Kidney tubule cell (primary cell): ENCODE data around the gene GET3.

ENCODE experiments used
- DNase-seq: peaks from one replicate; pipeline ENCODE4 v3.0.0-alpha.2; 2018; ENCODE audit warnings: low spot score

The GET3 gene

DNA sequence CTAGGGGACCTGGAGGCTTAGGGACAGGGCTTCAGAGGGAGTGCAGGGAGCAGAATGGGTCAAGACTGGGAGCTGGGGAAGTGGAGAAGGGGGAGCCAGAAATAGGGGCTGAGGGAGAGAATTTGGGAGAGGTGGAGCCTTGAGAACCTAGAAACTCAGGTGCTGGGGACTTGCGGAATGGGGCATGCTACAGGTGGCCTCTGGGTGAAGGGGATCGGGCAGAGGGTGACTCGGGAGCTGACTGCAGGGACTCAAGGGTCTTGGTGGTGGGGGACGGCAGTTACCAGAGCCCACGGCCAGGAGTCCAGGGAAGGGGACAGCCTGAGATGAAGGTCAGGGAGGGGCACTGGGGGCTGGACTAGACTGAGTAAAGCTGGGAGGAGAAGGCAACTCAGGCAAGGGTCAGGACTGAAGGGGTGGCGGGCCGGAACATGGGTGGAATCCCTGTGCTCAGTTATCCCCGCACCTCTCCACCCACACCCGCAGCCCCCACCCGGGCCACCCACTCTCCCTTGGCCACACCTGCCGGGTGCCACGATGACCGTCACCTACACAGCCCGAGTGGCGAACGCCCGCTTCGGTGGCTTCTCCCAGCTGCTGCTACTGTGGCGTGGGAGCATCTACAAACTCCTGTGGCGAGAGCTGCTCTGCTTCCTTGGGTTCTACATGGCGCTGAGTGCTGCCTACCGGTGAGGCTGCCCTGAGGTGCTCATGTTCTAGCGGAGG is 14.9 kb downstream of the GET3 start:
- no peak for DNase-seq

DNA sequence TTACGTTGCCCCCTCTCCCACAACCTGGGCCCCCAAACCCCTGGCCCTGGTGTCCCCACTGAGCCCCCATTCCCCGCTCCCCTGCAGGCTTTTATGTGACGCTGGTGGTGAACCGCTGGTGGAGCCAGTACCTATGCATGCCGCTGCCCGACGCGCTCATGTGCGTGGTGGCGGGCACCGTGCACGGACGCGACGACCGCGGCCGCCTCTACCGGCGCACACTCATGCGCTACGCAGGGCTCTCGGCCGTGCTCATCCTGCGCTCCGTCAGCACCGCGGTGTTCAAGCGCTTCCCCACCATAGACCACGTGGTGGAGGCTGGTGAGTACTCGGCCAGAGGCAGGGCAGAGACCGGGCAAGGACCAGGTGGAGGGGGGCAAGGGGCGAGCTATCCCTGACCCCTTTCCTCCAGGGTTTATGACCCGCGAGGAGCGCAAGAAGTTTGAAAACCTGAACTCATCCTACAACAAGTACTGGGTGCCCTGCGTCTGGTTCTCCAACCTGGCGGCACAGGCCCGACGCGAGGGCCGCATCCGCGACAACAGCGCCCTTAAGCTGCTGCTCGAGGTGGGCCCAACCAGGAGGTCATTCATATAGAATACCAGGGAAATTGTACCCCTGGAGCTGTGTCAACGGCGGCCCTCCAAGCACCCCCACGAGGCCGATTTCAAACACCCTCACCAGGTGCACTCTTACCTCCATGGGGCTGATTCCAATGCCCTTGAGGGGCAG is 17.3 kb downstream of the GET3 start:
- no peak for DNase-seq

DNA sequence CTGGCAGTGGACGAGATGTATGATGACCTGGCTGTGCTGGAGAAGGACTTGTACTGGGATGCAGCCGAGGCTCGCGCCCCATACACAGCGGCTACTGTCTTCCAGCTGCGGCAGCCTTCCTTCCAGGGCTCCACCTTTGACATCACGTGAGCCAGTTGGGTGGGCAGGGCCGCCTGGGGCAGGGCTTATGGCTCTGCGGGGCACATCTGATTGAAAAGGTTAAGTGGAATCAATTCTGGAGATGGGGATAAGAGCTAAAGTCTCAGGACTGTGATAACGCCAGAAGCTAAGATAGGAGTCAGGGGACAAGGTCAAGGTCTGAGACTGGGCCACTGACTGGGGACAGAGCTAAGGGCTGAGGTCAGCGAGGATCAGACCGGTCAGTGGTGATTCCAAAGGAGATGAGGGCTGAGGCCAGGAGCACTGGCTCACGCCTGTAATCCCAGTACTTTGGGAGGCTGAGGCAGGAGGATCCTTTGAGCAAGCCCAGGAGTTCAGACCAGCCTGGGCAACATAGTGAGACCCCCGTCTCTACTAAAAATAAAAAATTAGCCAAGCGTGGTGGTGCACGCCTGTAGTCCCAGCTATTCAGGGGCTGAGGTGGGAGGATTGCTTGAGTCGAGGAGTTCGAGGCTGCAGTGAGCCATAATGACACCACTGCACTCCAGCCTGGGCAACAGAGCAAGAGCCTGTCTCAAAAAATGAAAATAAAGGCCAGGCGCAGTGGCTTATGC is 19.0 kb downstream of the GET3 start:
- DNase-seq, result no peak

DNA sequence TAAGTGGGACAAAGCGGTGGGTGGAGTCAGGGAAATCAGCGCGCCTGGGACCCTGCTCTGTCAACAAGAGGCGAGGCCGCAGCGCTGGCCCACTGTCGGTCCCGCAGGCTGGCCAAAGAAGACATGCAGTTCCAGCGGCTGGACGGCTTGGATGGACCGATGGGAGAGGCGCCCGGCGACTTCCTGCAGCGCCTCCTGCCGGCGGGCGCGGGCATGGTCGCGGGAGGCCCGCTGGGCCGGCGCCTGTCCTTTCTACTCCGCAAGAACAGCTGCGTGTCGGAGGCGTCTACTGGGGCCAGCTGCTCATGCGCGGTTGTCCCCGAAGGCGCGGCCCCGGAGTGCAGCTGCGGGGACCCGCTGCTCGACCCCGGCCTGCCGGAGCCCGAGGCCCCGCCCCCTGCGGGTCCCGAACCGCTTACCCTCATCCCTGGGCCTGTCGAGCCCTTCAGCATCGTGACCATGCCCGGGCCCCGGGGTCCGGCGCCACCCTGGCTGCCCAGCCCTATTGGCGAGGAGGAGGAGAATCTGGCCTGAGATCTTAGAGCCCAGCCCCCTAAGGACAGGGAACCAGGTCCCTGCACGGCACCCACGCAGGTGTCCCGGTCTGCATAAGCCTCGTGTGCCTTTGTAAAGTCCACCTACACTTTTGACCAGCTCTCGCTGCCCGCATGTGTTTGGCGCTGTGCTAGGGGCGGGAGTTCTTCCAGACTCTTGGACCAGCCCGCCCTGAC is 20.4 kb downstream of the GET3 start:
- DNase-seq, result peak; percentile 74

DNA sequence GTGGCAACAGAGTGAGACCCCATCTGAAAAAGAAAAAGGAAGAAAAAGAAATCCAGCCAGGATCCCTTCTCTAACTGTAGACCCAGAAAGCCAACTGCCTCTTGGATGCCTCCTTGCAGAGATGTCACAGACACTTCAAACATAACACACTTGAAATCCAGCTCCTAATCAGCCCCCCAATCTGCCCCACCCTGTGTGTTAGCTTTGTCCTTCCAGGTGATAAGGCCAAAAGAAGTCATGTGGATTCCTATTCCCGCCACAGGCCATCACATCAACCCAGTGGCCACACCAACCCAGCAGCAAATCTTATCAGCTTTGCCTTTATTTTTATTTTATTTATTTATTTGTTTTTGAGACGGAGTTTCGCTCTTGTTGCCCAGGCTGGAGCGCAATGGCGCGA is 22.4 kb downstream of the GET3 start:
- no peak for DNase-seq

DNA sequence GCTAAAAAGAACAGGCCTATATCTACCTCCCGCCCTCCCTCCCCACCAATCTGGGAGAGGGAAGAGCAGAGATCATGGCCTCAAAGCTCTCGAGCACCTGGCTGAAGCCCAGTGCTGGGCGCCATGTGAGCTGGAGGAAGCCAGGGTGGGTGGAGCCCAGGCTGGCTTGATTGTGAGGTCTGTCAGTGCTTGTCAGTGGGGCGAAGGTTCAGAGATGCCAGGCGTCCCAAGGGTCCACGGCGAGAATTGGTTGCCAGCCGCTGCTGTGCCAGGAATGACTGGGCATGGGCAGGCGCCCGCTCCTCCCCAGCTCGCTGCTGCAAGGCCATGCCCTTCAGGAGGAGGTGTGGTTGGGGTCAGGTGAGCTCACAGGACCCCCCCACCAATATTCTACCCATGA is 25.8 kb downstream of the GET3 start:
- DNase-seq, result no peak

DNA sequence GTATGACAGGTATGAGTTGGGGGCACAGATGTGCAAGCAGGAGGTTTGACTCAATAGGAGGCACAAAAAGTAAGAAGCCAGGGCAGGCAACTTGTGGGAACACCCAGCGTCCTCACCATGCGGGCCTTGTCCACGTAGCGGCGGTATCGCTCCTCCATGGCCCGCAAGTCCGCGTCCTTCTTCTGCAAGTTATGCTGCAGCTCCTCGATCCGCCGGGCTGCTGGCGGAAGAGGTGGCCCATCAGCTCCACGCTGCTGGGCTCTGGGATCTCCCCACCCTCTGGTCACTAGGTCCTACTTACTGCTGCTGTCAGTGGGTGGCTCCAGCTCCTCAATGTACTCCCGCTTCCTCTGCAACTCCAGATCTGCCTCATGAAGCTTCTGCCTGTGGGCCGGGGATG is 27.4 kb downstream of the GET3 start:
- no peak for DNase-seq

DNA sequence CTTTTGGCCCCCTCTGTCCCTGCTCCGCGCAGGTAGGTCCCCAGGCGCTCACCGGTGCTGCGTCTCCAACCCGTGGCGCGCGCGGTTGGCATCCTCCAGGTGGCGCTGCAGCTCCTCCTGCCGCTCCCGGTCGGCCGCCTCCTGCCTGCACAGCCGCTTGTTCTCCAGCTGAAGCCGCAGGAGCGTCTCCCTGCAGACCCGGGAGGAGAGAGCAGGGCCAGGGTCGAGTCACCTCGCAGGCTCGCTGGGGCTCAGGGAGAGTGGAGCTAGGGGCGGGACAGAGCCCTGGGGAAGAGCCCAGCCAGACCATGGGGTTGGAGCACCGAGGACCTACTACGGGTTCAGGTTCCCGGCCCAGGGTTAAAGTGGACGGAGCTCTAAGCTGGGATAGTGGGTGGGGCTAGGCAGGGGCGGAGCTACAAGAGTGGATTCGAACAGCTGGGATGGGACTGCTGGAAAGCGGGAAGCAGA is 28.8 kb downstream of the GET3 start:
- DNase-seq, result no peak

DNA sequence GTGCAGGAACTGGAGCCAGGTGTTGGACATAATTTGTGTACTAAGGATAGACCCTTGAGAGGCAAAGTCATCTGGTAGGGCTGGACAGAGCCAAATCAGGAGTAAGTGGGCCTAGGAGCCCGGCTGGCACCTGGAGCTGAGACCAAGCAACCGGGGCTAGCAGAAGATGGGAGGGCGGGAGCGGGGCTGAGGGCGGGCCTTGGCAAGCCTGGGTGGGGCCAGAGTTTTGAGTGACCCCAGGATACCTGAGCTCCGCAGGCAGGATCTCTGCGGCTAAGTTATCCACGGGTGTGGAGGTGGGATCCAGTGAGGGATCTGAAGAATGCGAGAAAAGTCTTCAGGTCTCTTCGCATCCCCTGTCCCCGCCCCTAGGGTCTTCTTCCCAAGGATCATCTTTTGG is 29.9 kb downstream of the GET3 start:
- DNase-seq, result no peak

DNA sequence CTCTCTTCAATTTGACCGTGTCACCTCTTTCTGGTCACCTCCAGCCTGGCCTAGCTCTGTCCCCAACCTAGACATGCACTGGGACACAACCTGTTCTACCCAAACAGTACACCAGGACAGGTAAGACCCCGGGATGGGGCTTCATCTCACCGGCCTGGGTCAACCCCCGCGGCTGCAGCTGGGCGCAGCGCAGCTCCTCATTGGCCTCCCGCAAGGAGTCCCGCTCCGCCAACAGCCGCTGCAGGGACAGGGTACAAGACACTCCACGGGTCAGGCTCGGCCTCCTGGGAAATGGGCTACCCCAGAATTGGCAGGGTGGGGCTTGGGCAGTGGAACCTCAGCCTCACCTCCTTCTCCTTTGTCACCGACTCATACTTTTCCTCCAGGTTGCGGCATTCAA is 30.4 kb downstream of the GET3 start:
- no peak for DNase-seq

DNA sequence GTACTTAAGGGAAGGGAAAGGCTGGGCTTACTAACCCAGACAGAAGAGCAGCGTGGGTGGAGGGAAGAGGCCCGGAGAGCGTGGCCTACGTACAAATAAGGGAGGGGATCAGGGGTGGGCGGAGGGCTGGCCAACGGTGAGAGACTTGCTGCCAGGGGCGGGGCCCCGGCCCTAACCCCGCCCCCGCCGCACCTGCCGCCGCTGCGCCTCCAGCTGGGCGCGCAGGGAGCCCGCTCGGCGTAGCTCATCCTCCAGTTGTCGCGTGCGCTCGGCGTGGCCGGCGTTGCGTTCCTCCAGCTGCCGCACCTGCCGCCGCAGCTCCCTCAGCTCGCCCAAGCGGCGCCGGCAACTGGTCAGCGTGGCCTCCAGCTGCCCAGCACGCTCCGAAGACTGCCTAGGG is 32.4 kb downstream of the GET3 start:
- DNase-seq, result no peak

DNA sequence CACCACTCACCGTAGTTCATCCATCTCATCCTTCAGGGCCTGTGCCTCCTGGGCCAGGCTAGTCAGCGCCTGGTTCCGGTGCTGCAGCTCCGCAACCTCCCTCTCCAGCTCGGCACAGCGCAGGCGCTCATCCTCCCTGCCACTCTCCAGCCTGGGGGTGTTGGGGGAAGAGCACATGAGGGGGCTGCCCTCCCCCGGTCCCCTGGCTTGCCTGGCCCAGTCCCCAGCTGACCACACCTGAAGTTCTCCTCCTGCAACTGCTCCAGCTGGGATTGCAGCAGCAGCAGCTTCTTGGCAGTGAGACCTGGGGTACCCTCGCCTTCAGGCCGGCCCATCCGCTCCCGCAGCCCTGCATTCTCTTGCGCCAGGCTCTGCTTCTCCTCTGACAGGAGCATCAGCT is 33.6 kb downstream of the GET3 start:
- DNase-seq, result no peak

DNA sequence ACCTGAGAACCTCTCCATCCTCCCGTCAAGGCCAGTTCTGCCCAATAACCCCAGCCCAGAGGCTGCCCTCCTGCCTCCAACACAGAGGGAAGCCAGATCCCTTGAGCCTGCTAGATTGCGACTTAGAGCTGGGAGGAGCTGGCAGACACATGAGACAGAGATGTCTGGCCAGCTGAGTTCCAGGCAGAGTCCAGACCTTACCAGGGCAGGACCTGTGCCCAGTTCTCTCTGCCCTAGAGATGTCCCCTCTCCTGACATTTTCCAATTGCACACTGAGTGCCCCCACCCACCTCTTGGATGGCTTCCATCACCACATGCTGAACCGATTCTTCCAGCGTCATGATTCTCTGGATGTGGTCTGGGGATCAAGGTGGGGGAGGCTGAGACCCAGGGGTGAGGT is 35.0 kb downstream of the GET3 start:
- DNase-seq, result no peak

DNA sequence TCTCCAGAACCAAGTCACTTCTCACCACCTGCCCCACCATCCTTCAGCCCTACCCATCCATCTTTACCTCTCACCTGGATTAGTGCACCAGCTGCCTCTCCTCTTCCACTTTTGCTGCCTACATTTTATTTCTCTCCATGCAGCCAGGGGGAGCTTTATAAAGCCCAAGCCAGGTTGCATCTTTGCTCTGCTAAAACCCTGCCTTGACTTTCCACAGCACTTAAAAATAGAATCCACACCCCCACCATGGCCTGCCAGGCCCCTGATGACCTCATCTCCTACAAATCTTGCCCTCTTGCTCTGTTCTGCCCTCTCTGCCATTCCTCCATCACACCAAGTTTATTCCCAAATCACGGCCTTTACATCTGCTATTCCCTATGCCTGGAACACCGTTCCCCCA is 36.3 kb downstream of the GET3 start:
- peak; percentile 46 for DNase-seq

DNA sequence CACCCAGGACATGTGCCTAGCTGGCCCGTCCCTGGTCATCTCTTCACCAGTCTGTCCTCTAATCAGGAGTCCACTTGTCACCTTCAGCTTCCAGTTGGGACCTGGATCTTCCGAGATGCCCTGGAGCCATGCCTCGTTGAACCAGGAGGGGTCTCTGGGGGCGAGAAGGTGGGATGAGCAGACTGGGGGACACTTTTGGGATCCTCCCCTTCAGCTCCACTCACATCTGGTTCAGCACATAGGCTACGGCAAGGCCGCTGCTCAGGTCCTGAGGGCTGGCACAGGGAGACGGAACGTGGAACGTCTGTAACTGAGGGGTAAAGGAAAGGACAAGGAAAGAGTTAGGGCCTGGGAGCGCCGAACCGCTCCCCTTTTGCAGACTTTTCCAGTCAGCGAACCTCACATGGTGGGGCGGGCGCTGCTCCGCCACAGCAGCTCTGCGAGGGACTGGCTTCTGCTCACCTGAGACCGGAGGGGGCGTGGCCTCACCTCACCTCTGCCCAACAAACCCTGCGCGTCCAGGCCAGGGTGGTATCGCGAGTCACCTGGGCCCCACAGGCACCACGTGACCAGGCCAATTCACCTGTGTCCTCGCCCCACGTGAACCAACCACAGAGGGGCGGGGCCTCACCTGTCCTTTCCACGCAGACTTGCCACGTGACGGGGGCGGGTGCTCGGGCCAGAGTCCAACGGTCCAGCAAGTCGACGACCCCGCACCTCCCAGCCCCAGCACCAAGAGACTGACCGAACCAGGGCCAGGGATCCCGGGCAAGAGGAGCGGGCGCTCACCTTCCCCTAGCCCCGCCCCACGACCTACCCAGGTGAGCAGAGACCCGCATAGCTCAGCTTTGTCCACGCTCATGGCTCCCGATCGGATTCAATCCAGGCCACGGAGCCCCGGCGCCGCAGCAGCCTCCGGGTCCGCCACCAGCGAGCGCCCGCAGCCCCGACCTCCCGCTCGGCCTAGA is 37.6 kb downstream of the GET3 start, which contains the start of gene HOOK2:
HOOK2 (minus strand) TSS at position 965 of the 968 bp plus-strand sequence; CDS start at position 862, 103 bp downstream.
- peak; percentile 91 for DNase-seq

DNA sequence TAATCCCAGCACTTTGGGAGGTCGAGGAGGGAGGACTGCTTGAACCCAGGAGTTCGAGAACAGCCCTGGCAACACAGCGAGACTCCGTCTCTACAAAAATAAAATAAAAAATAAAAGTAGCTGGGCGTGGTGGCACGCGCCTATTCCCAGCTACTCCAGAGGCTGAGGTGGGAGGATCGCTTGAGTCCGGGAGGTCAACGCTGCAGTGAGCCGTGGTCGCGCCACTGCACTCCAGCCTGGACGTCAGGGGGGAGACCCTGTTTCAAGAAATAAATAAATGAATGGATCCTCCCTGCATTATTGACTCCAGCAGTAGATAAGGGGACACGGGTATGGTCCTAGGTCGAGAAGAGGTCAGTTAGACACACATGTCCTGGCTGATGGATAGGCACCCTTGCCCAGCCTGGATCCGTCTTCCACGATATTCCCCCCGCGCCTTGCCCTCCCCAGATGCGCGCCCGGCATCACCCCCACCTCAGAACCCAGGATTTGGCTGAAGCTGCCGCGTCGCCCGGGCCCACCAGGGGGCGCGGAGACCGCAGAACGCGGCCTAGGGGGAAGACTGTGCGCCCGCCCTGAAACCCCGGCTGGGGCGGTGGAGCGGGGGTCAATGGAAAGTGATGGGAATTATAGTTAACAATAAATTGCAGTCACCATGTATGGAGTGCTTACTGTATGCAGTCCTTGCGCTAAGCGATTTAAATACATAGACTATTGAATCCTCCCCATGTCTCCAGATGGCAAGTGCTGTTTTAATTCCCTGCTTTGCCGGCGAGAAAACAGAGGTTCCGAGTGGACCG is 40.1 kb downstream of the GET3 start:
- DNase-seq, result peak; percentile 79

DNA sequence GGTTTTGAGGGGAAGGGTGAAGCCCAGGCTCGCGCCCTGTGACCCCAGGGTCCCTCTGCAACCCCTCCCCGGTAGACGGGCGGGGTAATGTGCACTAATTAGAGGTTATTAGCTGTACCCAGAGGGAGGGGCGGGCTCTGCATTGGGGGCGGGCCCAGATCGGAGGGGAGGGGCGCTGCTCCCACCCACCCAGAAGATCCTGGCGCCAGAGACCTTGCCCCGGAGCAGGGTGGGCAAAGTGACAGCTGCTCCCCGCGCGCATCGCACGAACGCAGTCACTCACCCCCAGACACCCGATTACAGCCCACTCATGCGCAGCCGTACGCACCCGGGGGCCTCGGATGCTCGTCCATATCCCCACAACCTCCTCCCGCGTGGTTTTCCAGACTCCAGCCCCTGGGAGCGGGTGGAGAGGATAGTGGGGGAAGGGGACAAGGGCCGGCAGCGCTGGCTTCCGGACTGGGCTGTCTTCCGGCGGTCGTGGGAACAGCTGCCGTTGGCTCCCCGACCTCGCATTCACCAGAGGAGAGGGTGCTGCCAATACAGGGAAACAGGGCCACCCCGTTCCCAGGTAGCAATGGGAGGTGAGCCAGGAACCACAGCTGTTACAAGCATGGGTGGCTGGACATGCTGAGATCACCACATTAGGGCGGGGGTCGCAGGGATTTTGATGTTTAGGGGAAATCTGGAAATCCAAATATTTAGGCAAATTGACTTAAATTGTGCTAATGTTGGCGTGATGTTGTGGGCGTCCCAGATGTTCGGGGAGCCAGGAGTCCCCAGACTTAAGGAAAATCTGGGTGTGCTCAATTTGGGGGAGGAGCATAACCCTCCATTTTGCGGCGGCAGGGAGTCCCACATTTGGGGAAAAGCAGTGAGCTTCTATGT is 41.0 kb downstream of the GET3 start:
- DNase-seq, result peak; percentile 78

DNA sequence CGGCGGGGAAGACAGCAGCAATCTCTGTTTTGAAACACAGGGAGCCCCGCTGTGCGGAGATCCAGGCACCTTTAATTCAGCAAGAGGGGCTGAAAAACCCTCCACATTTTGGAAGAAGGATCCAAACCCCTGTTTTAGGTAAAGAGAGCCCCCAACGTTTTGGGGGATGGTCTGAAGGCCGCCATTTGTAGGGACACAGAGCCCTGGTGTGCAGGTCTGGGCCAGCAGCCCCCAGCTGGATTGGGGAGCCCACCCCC is 41.5 kb downstream of the GET3 start:
- DNase-seq, result no peak
